ENCODE results near the gene GMPPA.

The GMPPA gene

GRCh38 chr2:219468410-219469185 is 30.1 kb upstream of the GMPPA start:
- no peak for DNase-seq

GRCh38 chr2:219469186-219469724 is 29.4 kb upstream of the GMPPA start:
- no peak for DNase-seq

GRCh38 chr2:219470429-219470828 is 28.3 kb upstream of the GMPPA start:
- DNase-seq, result no peak

GRCh38 chr2:219471476-219472371 is 27.0 kb upstream of the GMPPA start:
- DNase-seq, result no peak

- DNase-seq, result no peak
Observed at GRCh38 chr2:219472629-219473187, 26.0 kb upstream of the GMPPA start.

GRCh38 chr2:219473511-219473910 is 25.2 kb upstream of the GMPPA start:
- DNase-seq, result no peak

GRCh38 chr2:219474285-219475060 is 24.2 kb upstream of the GMPPA start:
- no peak for DNase-seq

- no peak for DNase-seq
Observed at GRCh38 chr2:219475278-219475677, 23.4 kb upstream of the GMPPA start.

- peak in 1 of 2 donors; percentile 11 for DNase-seq
Observed at GRCh38 chr2:219475697-219476651, 22.7 kb upstream of the GMPPA start.

GRCh38 chr2:219476652-219477151 is 22.0 kb upstream of the GMPPA start:
- no peak for DNase-seq

GRCh38 chr2:219477179-219477578 is 21.5 kb upstream of the GMPPA start:
- no peak for DNase-seq

GRCh38 chr2:219477815-219478214 is 20.9 kb upstream of the GMPPA start:
- no peak for DNase-seq

GRCh38 chr2:219478916-219479315 is 19.8 kb upstream of the GMPPA start:
- no peak for DNase-seq

- no peak for DNase-seq
Observed at GRCh38 chr2:219480004-219480403, 18.7 kb upstream of the GMPPA start.

- no peak for DNase-seq
Observed at GRCh38 chr2:219482674-219483405, 15.9 kb upstream of the GMPPA start.

GRCh38 chr2:219483451-219484342 is 15.0 kb upstream of the GMPPA start:
- no peak for DNase-seq

GRCh38 chr2:219484343-219485200 is 14.1 kb upstream of the GMPPA start:
- no peak for DNase-seq

- DNase-seq, result no peak
Observed at GRCh38 chr2:219485201-219485580, 13.5 kb upstream of the GMPPA start.
